TTC549 (cell line): ENCODE data around the gene CCDC190.
"Not testable (repeated sequence)": the region's sequence is repeated elsewhere in the genome, so short reads cannot be mapped to it uniquely, and the experiment has no call there.

Source experiments
- FAIRE-seq: peaks from 2 replicates; lab custom pipeline; 2012; peaks lifted over from hg19 to GRCh38; lab: Jason Lieb, UNC

The CCDC190 gene

GRCh38 chr1:162861101-162861500, at the start of gene CCDC190:
Gene CCDC190 (minus strand): TSS chr1:162861175. CDS start chr1:162859646, 1,529 bp downstream.
- FAIRE-seq, result no peak

- FAIRE-seq, result no peak
These were observed 49.2 kb upstream of the CCDC190 start for GRCh38 chr1:162910161-162910560.

GRCh38 chr1:162908780-162909179, 47.8 kb upstream of the CCDC190 start:
- no peak for FAIRE-seq

- no peak for FAIRE-seq
These were observed 47.3 kb upstream of the CCDC190 start for GRCh38 chr1:162908236-162908635.

GRCh38 chr1:162906485-162906884, 45.5 kb upstream of the CCDC190 start:
- no peak for FAIRE-seq

- FAIRE-seq, result no peak
These were observed 44.5 kb upstream of the CCDC190 start for GRCh38 chr1:162905174-162906158.

GRCh38 chr1:162904579-162904978, 43.6 kb upstream of the CCDC190 start:
- no peak for FAIRE-seq

- no peak for FAIRE-seq
These were observed 43.0 kb upstream of the CCDC190 start for GRCh38 chr1:162904023-162904422.

GRCh38 chr1:162903246-162903645, 42.3 kb upstream of the CCDC190 start:
- no peak for FAIRE-seq

GRCh38 chr1:162902416-162902815, 41.4 kb upstream of the CCDC190 start:
- FAIRE-seq, result no peak

GRCh38 chr1:162901243-162901642, 40.3 kb upstream of the CCDC190 start:
- FAIRE-seq, result no peak

GRCh38 chr1:162899422-162900146, 38.6 kb upstream of the CCDC190 start:
- FAIRE-seq, result no peak

- FAIRE-seq, result no peak
These were observed 32.6 kb upstream of the CCDC190 start for GRCh38 chr1:162893612-162893908.

- no peak for FAIRE-seq
These were observed 32.1 kb upstream of the CCDC190 start for GRCh38 chr1:162892906-162893611.

- FAIRE-seq, result no peak
These were observed 29.0 kb upstream of the CCDC190 start for GRCh38 chr1:162889989-162890388.

GRCh38 chr1:162886705-162887104, 25.7 kb upstream of the CCDC190 start:
- FAIRE-seq, result no peak

- FAIRE-seq, result no peak
These were observed 24.3 kb upstream of the CCDC190 start for GRCh38 chr1:162885265-162885664.

- FAIRE-seq, result no peak
These were observed 23.9 kb upstream of the CCDC190 start for GRCh38 chr1:162884831-162885230.

GRCh38 chr1:162882248-162882674, 21.3 kb upstream of the CCDC190 start:
- FAIRE-seq, result no peak

- no peak for FAIRE-seq
These were observed 20.6 kb upstream of the CCDC190 start for GRCh38 chr1:162881590-162881989.

GRCh38 chr1:162880617-162881016, 19.6 kb upstream of the CCDC190 start:
- FAIRE-seq, result not testable (repeated sequence)

GRCh38 chr1:162878000-162878596, 17.1 kb upstream of the CCDC190 start:
- FAIRE-seq, result peak; percentile 71
